Keratinocyte (primary cell): Measurements from ENCODE around the gene ARHGAP32.

Source experiments
- EZH2 ChIP-seq: IDR thresholded peaks from one replicate; pipeline ENCODE4 v1.6.1; 2012; ENCODE audit warnings: inconsistent platforms, mild to moderate bottlenecking, low read length, moderate library complexity
- TF ChIP-seq, protein P1 (sequence below), 3 experiments: IDR thresholded peaks in 1 of 3; conservative IDR thresholded peaks in 1 of 3; optimal IDR thresholded peaks in 1 of 3; 2 replicates in 2 of 3; 3 replicates in 1 of 3; pipeline versions ENCODE3 to v1.5.1; 2011; ENCODE audit warnings: low read length in 3 of 3, mild to moderate bottlenecking in 3 of 3, moderate library complexity in 2 of 3, control low read depth in 1 of 3, inconsistent platforms in 1 of 3; ENCODE audit not compliant: insufficient read depth in 2 of 3; ENCODE audit errors: extremely low read depth in 1 of 3

GRCh38 chr11:129148487-129148886 is 43.6 kb downstream of the ARHGAP32 start:
- TF ChIP-seq EZH2, result no peak
- TF ChIP-seq, protein P1, sequence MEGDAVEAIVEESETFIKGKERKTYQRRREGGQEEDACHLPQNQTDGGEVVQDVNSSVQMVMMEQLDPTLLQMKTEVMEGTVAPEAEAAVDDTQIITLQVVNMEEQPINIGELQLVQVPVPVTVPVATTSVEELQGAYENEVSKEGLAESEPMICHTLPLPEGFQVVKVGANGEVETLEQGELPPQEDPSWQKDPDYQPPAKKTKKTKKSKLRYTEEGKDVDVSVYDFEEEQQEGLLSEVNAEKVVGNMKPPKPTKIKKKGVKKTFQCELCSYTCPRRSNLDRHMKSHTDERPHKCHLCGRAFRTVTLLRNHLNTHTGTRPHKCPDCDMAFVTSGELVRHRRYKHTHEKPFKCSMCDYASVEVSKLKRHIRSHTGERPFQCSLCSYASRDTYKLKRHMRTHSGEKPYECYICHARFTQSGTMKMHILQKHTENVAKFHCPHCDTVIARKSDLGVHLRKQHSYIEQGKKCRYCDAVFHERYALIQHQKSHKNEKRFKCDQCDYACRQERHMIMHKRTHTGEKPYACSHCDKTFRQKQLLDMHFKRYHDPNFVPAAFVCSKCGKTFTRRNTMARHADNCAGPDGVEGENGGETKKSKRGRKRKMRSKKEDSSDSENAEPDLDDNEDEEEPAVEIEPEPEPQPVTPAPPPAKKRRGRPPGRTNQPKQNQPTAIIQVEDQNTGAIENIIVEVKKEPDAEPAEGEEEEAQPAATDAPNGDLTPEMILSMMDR (optimal IDR thresholded peaks at IDR 0.05 in 1 of 3, IDR thresholded peaks at IDR 0.05 in 1 of 3, conservative IDR thresholded peaks at IDR 0.05 in 1 of 3; ENCODE audit: extremely low read depth in 1 of 3, insufficient read depth in 2 of 3, low read length in 3 of 3), result no peak
